IMR-90 (cell line): ENCODE data around the gene WIPI1. TPM values are rescaled to one million over a fixed set of nuclear protein-coding genes. Genes with fewer than 3 reads are reported as not detected.
A peak's percentile ranks its signal among the peaks of the same experiment; 100 is the strongest.

Experiments
- ATAC-seq: fragments of 200-7000 bp; cut with Tn5 transposase; 2 replicates; pipeline ENCODE4 v1.9.1; 2020; ENCODE audit warnings: low read depth, mild to moderate bottlenecking, moderate library complexity
- BruUV-seq: library from RNA; stranded (reverse); fragments of 400-500 nt; replicated peaks from 2 replicates; lab custom pipeline; 2021; lab: Mats Ljungman, UMichigan
- CTCF ChIA-PET: fragments of 300-600 bp; formaldehyde crosslinking; extraction: SDS; loops from one replicate; lab custom pipeline; 2021; ENCODE audit warnings: antibody characterized with exemption; lab: Yijun Ruan, JAX
- POLR2A ChIA-PET: fragments of 300-600 bp; sonication (Branson Sonifier 250); formaldehyde crosslinking; loops from one replicate; lab custom pipeline; 2022; ENCODE audit warnings: antibody characterized with exemption; ENCODE audit not compliant: unreplicated experiment; lab: Charles Lee
- DNase-seq: peaks from one replicate; pipeline ENCODE4 v3.0.0; 2013
- H2AFZ ChIP-seq: replicated peaks from 2 replicates; pipeline ENCODE3; 2013; ENCODE audit warnings: low read length, mild to moderate bottlenecking; ENCODE audit not compliant: poor library complexity
- H2AK5ac ChIP-seq: 2 replicates; pipeline ENCODE4 v1.6.1; 2013; ENCODE audit warnings: low read depth, low read length, inconsistent platforms
- H2AK9ac ChIP-seq: replicated peaks from 2 replicates; pipeline ENCODE3; 2013; ENCODE audit warnings: mild to moderate bottlenecking, low read depth, low read length, moderate library complexity; ENCODE audit not compliant: poor library complexity
- H2BK120ac ChIP-seq: 2 replicates; pipeline ENCODE4 v1.6.1; 2013; ENCODE audit warnings: low read depth, low read length, inconsistent platforms
- H2BK15ac ChIP-seq: 3 replicates; pipeline ENCODE4 v1.6.1; 2013; ENCODE audit warnings: low read depth, low read length, inconsistent platforms
- H2BK20ac ChIP-seq: 2 replicates; pipeline ENCODE4 v1.6.1; 2013; ENCODE audit warnings: low read depth, mild to moderate bottlenecking, inconsistent platforms, low read length, moderate library complexity
- H2BK5ac ChIP-seq: 2 replicates; pipeline ENCODE4 v1.6.1; 2013; ENCODE audit warnings: mild to moderate bottlenecking, low read depth, low read length, inconsistent platforms; ENCODE audit not compliant: poor library complexity, severe bottlenecking
- H3K14ac ChIP-seq: replicated peaks from 2 replicates; pipeline ENCODE4 v1.6.1; 2013; ENCODE audit warnings: low read depth, low read length, inconsistent platforms
- H3K18ac ChIP-seq: 2 replicates; pipeline ENCODE4 v1.6.1; 2013; ENCODE audit warnings: low read depth, low read length, control low read depth
- H3K23ac ChIP-seq: 2 replicates; pipeline ENCODE4 v1.6.1; 2013; ENCODE audit warnings: low read depth, low read length, inconsistent platforms
- H3K27ac ChIP-seq: 2 replicates; pipeline ENCODE4 v1.5.1; 2013; ENCODE audit warnings: mild to moderate bottlenecking, control low read depth, low read length; ENCODE audit not compliant: insufficient read depth
- H3K27me3 ChIP-seq: 2 replicates; pipeline ENCODE4 v1.6.1; 2013; ENCODE audit warnings: low read length; ENCODE audit not compliant: control insufficient read depth, insufficient read depth
- H3K36me3 ChIP-seq: 2 replicates; pipeline ENCODE4 v1.6.1; 2013; ENCODE audit warnings: low read length, mixed read lengths; ENCODE audit not compliant: control insufficient read depth, insufficient read depth
- H3K4ac ChIP-seq: 2 replicates; pipeline ENCODE4 v1.6.1; 2013; ENCODE audit warnings: low read depth, low read length, inconsistent platforms
- H3K4me1 ChIP-seq: 2 replicates; pipeline ENCODE4 v1.6.1; 2013; ENCODE audit warnings: low read length, mixed read lengths; ENCODE audit not compliant: control insufficient read depth, insufficient read depth
- H3K4me2 ChIP-seq: 2 replicates; pipeline ENCODE4 v1.6.1; 2013; ENCODE audit warnings: low read depth, mild to moderate bottlenecking, control low read depth, low read length, moderate library complexity
- H3K4me3 ChIP-seq: 2 replicates; pipeline ENCODE4 v1.5.1; 2013; ENCODE audit warnings: low read depth, mild to moderate bottlenecking, control low read depth, low read length, moderate library complexity; ENCODE audit not compliant: insufficient read depth
- H3K56ac ChIP-seq: 2 replicates; pipeline ENCODE4 v1.6.1; 2013; ENCODE audit warnings: low read length, inconsistent platforms; ENCODE audit not compliant: insufficient read depth; ENCODE audit errors: extremely low read depth
- H3K79me1 ChIP-seq, 2 experiments: 2 replicates each; pipeline ENCODE4 v1.6.1; 2013; ENCODE audit warnings: low read length in 2 of 2, inconsistent platforms in 1 of 2, low read depth in 1 of 2
- H3K9ac ChIP-seq: 2 replicates; pipeline ENCODE4 v1.6.1; 2013; ENCODE audit warnings: low read depth, low read length, control low read depth
- H3K9me1 ChIP-seq: 2 replicates; pipeline ENCODE4 v1.6.1; 2013; ENCODE audit warnings: low read length, inconsistent platforms; ENCODE audit not compliant: insufficient read depth
- H3K9me3 ChIP-seq: 2 replicates; pipeline ENCODE4 v1.6.1; 2013; ENCODE audit warnings: low read length; ENCODE audit not compliant: control insufficient read depth, insufficient read depth
- H4K20me1 ChIP-seq: 2 replicates; pipeline ENCODE4 v1.6.1; 2013; ENCODE audit warnings: low read length, inconsistent platforms; ENCODE audit not compliant: insufficient read depth
- H4K5ac ChIP-seq: 2 replicates; pipeline ENCODE4 v1.6.1; 2013; ENCODE audit warnings: mild to moderate bottlenecking, low read depth, low read length, control low read depth
- H4K8ac ChIP-seq, 2 experiments: 2 replicates each; pipeline ENCODE4 v1.6.1; 2013; ENCODE audit warnings: low read depth in 2 of 2, low read length in 2 of 2, control low read depth in 1 of 2, inconsistent platforms in 1 of 2
- H4K91ac ChIP-seq: 2 replicates; pipeline ENCODE4 v1.6.1; 2013; ENCODE audit warnings: low read depth, low read length, inconsistent platforms; ENCODE audit not compliant: insufficient read depth
- BHLHE40 ChIP-seq: fragments of 150-350 bp; IDR thresholded peaks from 2 replicates; pipeline ENCODE4 v1.6.1; 2016; ENCODE audit warnings: mild to moderate bottlenecking, low read depth, low read length
- CEBPB ChIP-seq: IDR thresholded peaks from 2 replicates; pipeline ENCODE4 v1.6.1; 2012; ENCODE audit warnings: low read depth, low read length, improper control_type of control experiment
- CHD1 ChIP-seq: IDR thresholded peaks from 2 replicates; pipeline ENCODE4 v1.6.1; 2012; ENCODE audit warnings: low read depth, low read length, improper control_type of control experiment
- ELK1 ChIP-seq: fragments of 150-350 bp; IDR thresholded peaks from 2 replicates; pipeline ENCODE4 v1.6.1; 2016; ENCODE audit warnings: low read depth, mild to moderate bottlenecking, low read length, moderate library complexity, borderline replicate concordance
- FOS ChIP-seq: fragments of 150-350 bp; IDR thresholded peaks from 2 replicates; pipeline ENCODE4 v1.6.1; 2016; ENCODE audit warnings: low read depth, low read length
- MXI1 ChIP-seq: IDR thresholded peaks from 2 replicates; pipeline ENCODE4 v1.6.1; 2012; ENCODE audit warnings: low read depth, mild to moderate bottlenecking, low read length, moderate library complexity, borderline replicate concordance
- RFX5 ChIP-seq: IDR thresholded peaks from 2 replicates; pipeline ENCODE4 v1.8.0; 2012; ENCODE audit warnings: low read depth, mild to moderate bottlenecking, low read length, moderate library complexity
- SMC3 ChIP-seq: fragments of 150-350 bp; IDR thresholded peaks from 2 replicates; pipeline ENCODE4 v1.6.1; 2016; ENCODE audit warnings: low read depth, mild to moderate bottlenecking, antibody characterized with exemption, low read length, moderate library complexity
- USF2 ChIP-seq: fragments of 150-350 bp; IDR thresholded peaks from 2 replicates; pipeline ENCODE4 v1.6.1; 2017; ENCODE audit warnings: mild to moderate bottlenecking, antibody characterized with exemption, low read length, low read depth
- WGBS, 2 experiments: methylation state at CpG; one replicate each; pipeline versions ENCODE4 v1.1.5 to v1.1.7; 2013; ENCODE audit warnings: missing lambda C conversion rate in 2 of 2; ENCODE audit not compliant: insufficient read length in 1 of 2; ENCODE audit errors: extremely low coverage in 2 of 2; 5-methylcytosine and 5-hydroxymethylcytosine counted together
- dilution Hi-C: fragments of 300-500 bp; cut with HindIII; formaldehyde crosslinking; loops from one replicate; pipeline ENCODE4 v1.14.3; 2018; ENCODE audit warnings: low sequenced_read_pairs; ENCODE audit not compliant: unreplicated experiment
- in situ Hi-C: fragments of 300-500 bp; cut with MboI; formaldehyde crosslinking; loops from 3 replicates; pipeline ENCODE4 v1.14.3; 2019; ENCODE audit warnings: low sequenced_read_pairs, inconsistent platforms, mixed read lengths
- intact Hi-C: fragments of 100-400 bp; cut with micrococcal nuclease; formaldehyde crosslinking; loops from 2 replicates; pipeline ENCODE4 v1.10.0; 2022
- polyA plus RNA-seq, 3 experiments: library from polyadenylated mRNA; depleted of rRNA; stranded (reverse); fragments of >200 nt; gene quantifications; 2 replicates each; pipeline ENCODE4 v1.2.3, GENCODE V29; 2012; ENCODE audit warnings: low replicate concordance in 1 of 3
- total RNA-seq: library from RNA; depleted of rRNA; stranded (reverse); fragments of >200 nt; gene quantifications from 2 replicates; pipeline ENCODE4 v1.2.3, GENCODE V29; 2012
- TF ChIP-seq, protein P1 (sequence below): conservative IDR thresholded peaks from 2 replicates; pipeline ENCODE4 v1.5.1; 2012; ENCODE audit warnings: mild to moderate bottlenecking, low read depth, low read length, improper control_type of control experiment

The WIPI1 gene
- total and polyA plus RNA-seq, 2 of the 4 experiments (the other 2 are of a cell fraction): 78.6 to 129 TPM

- Histone ChIP-seq H3K18ac (no peak overlapping the region), H3K9me3 (no peaks in the 10 kb centered on the region; the same call in 1 of the 2 replicates), H2AK5ac (no peak overlapping the region; the same call in 1 of the 2 replicates), H4K20me1 (no peaks in the 10 kb centered on the region), H3K23ac (no peak overlapping the region), H4K8ac (no peak overlapping the region), H2AFZ (no peak overlapping the region), H3K36me3 (no peaks in the 10 kb centered on the region), H2BK15ac (no peak overlapping the region), H2BK5ac (no peak overlapping the region), H3K4me2 (no peak overlapping the region), H3K4me1 (peaks cover 4% of the 10 kb centered on the region), H4K5ac (no peak overlapping the region), H3K14ac (no peak overlapping the region), H3K9me1 (peaks cover 5% of the 10 kb centered on the region), H3K4me3 (no peak overlapping the region), H3K27me3 (no peaks in the 10 kb centered on the region), H2BK120ac (no peak overlapping the region), H2AK9ac (no peak overlapping the region), H2BK20ac (no peak overlapping the region; the same call in 1 of the 2 replicates), H3K4ac (no peak overlapping the region; the same call in 1 of the 2 replicates), H3K9ac (no peak overlapping the region), H4K91ac (0 out of 2 replicates have a peak overlapping the region, but pooled peaks have one; percentile 18), H3K27ac (no peak overlapping the region), H3K56ac (no peak overlapping the region), H3K79me1 (no peaks in the 10 kb centered on the region)
- no peak for DNase-seq
- no peak for ATAC-seq
- POLR2A ChIA-PET: no interaction called here
- intact Hi-C loops (no loop called here), dilution Hi-C loops (no loop called here), in situ Hi-C loops (no loop called here)
- no TSS peak for BruUV-seq
- TF ChIP-seq RFX5 (no peak), SMC3 (no peak), ELK1 (no peak), USF2 (no peak), BHLHE40 (no peak), FOS (no peak), CHD1 (no peak), CEBPB (no peak), MXI1 (no peak)
- TF ChIP-seq, protein P1, sequence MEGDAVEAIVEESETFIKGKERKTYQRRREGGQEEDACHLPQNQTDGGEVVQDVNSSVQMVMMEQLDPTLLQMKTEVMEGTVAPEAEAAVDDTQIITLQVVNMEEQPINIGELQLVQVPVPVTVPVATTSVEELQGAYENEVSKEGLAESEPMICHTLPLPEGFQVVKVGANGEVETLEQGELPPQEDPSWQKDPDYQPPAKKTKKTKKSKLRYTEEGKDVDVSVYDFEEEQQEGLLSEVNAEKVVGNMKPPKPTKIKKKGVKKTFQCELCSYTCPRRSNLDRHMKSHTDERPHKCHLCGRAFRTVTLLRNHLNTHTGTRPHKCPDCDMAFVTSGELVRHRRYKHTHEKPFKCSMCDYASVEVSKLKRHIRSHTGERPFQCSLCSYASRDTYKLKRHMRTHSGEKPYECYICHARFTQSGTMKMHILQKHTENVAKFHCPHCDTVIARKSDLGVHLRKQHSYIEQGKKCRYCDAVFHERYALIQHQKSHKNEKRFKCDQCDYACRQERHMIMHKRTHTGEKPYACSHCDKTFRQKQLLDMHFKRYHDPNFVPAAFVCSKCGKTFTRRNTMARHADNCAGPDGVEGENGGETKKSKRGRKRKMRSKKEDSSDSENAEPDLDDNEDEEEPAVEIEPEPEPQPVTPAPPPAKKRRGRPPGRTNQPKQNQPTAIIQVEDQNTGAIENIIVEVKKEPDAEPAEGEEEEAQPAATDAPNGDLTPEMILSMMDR: no peak
- CTCF ChIA-PET: no interaction called here
- 67% methylated on average over 1 of the region's 10 CpGs; no CpG with 5 or more reads in 1 of the 2 experiments for WGBS, 2 experiments
These were observed 60.8 kb downstream of the WIPI1 start for GRCh38 chr17:68396226-68397107.
